Neural progenitor cell (in vitro differentiated cells): ENCODE measurements around the gene WWOX.

Experiments used
- CTCF ChIP-seq: fragments of 200-600 bp; sonication (generic); IDR thresholded peaks from 2 replicates; pipeline ENCODE4 v1.5.1; 2017; ENCODE audit warnings: antibody characterized with exemption, mild to moderate bottlenecking
- EZH2 ChIP-seq: fragments of 200-600 bp; sonication (generic); IDR thresholded peaks from 2 replicates; pipeline ENCODE4 v1.6.1; 2017; ENCODE audit warnings: antibody characterized with exemption, mild to moderate bottlenecking, moderate library complexity
- EZH2phosphoT487 ChIP-seq: fragments of 200-600 bp; sonication (generic); IDR thresholded peaks from 2 replicates; pipeline ENCODE4 v1.6.1; 2017; ENCODE audit warnings: antibody characterized with exemption

DNA sequence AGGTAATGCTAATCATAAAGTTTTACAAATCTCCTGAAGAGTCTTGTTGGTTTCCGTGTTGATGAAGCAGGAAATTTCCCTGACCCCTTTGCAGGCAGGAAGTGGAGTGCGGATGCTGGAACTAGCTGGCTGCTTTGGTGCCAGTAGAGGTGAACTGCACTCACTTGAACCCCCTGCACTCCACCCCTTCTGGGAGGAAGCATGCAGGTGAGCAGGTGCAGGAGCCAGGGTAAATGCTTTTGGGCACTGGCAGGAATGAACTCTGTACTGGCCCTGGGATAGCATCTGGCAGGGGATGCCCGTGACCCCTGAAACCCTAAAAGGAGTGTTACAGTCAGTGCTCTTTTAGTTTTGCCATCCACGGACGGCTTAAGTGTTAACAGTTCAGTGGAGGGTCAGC, 430.4 kb downstream of the WWOX start:
- TF ChIP-seq CTCF: no peak
- TF ChIP-seq EZH2phosphoT487: no peak
- TF ChIP-seq EZH2: no peak
